HPDE6-E6E7 (cell line): ENCODE results near the gene IRAK1.

ENCODE experiments used
- DNase-seq: peaks from one replicate; pipeline ENCODE4 v3.0.0; 2011; ENCODE audit warnings: missing footprints; ENCODE audit errors: extremely low spot score

Gene IRAK1

GRCh38 chrX:153971124-153971449 lies 48.6 kb downstream of the IRAK1 start:
- peak; percentile 99 for DNase-seq

DNA sequence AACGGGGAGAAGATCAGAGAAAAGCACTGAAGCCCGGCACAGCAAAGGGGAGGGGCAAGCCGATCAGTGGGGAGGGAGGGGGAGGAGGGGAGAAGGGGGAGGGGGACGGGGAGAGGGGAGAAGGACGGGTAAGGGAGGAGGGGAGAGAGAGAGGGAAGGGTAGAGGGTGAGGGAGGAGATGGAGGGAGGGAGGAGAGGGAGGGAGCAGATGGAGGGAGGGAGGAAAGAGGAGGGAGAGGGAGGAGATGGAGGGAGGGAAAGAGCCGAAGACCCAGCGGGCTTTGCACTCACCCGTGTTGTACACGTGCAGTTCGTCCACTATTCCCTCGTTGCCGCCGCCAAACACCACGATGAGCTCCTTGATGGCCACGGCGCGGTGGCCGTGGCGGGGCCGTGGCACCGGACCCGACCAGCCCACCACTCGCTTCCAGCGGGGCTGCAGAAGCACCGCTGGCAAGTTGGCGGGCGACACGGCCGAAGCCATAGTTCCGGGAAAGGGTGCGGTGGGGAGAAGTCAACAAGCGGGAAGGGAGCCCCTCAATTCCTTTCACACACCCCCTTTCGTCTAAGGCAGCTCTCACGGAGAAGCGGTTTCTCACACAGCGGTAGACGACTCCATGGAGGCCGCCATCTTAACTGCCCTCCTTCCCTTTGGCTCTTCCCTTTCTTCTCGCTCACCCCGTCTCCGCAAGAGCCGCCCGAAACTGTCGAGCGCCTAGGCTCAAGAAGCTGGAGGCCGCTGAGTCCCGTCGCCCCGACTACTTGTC lies 49.2 kb downstream of the IRAK1 start:
- DNase-seq: peak; percentile 68

GRCh38 chrX:153969904-153970356 lies 49.8 kb downstream of the IRAK1 start:
- no peak for DNase-seq

- no peak for DNase-seq
Measured at GRCh38 chrX:153969125-153969903, 50.4 kb downstream of the IRAK1 start.

GRCh38 chrX:153968754-153969124 lies 51.0 kb downstream of the IRAK1 start:
- no peak for DNase-seq

DNA sequence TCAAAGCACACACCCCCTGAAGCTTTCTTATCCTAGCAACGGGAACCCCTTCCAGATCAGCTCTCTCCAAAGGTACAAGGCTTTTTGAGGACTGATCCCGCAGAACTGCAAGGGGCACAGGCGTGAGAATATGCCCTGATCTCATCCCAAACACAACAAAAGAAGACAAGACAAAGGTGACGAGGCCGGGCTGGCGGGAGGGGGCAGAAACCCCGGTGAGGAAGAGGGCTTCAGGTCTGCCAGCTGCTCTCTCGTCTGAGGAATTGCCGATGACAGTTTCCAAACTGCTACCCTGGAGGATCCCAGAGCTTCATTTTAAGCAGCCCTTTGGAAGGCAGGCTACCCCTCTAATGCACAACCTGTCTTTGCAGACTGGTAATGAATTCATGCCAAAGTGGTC lies 51.4 kb downstream of the IRAK1 start:
- no peak for DNase-seq

GRCh38 chrX:153967536-153968224 lies 52.0 kb downstream of the IRAK1 start:
- no peak for DNase-seq

- DNase-seq: no peak
Measured at GRCh38 chrX:153966841-153967535, 52.7 kb downstream of the IRAK1 start.

DNA sequence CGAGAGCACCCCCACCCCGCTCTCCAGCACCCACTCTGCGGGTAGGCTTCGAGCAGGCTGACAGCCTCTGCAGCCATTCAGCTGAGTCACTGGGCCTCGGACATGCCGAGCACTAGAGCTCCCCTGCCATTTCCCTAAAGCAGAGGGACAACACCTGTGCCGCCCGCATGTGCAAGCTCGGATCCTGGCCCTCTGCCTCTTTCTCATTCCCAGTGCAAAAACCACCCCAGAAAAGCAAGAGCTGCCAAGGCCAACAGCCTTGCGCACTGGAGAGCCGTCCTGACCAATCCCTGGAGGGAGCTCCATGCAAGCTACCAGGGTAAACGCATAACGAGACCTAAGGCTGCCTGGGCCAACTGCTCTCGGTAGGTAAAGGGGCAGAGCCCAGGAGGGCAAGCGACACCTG lies 53.4 kb downstream of the IRAK1 start:
- DNase-seq: no peak

GRCh38 chrX:153965406-153965805 lies 54.3 kb downstream of the IRAK1 start:
- no peak for DNase-seq

GRCh38 chrX:153964105-153964504 lies 55.6 kb downstream of the IRAK1 start:
- DNase-seq: no peak

GRCh38 chrX:153963546-153963945 lies 56.2 kb downstream of the IRAK1 start:
- DNase-seq: no peak

DNA sequence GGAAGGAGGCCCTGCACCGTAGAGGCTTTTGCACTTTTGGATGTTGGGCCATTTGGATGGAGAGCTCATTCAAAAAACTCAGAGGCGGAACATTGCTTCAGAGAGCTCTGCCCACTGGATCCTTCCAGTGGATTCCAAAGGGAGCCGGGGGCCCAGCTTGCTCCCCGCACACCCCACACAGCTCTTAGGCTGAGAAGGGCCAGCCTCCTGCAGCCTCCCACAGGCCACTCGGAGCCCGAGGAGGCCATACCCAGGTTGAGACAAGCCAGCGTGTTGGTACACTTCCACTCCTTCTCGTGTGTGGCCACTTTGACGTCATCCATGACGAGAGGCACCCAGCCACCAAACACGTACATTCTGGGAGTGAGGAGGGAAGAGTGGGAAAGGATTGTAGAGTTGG lies 58.4 kb downstream of the IRAK1 start:
- DNase-seq: no peak

DNA sequence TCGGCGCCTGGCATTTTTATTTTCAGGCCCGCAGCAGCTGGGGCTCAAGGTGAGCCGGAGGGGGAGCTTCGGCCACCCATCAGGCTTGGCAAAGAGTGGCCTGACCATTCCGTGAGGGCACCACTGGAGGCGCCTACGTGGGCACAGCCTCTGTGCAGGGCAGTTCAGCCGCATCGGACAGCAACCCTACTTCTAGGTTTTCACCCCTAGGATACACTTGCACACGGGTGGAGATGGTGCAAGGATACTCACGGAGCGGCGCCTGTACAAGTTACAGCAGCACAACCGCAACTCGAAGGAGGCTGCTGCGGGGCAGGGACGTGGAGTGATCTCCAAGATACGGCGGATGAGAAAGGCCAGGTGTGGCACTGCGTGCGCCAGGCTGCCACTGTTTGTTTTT lies 58.9 kb downstream of the IRAK1 start:
- no peak for DNase-seq
